Measurements from ENCODE around the gene ADSS1. TPM values are rescaled to one million over a fixed set of nuclear protein-coding genes. Genes with fewer than 3 reads are reported as not detected.

The ADSS1 gene
- total and polyA plus RNA-seq, 2 experiments from 2014 or later = 3.8 to 7.6 TPM

GRCh38 chr14:104756477-104757237 lies 32.6 kb downstream of the ADSS1 start:
- no peak overlapping the region for H3K4me2 ChIP-seq
- WGBS (ENCODE audit: low lambda C conversion rate, missing lambda C conversion rate) = 95% methylated on average over 26 of the region's 27 CpGs
- peaks cover 31% of the 10 kb centered on the region for H4K20me1 ChIP-seq (ENCODE audit: insufficient read depth, poor library complexity, severe bottlenecking)
- H3K4me3 ChIP-seq = no peak overlapping the region
- no peaks in the 10 kb centered on the region for H3K9me2 ChIP-seq (replicated peaks; ENCODE audit: insufficient read depth)
- H3K27me3 ChIP-seq = no peaks in the 10 kb centered on the region
- TF ChIP-seq EZH2 (IDR thresholded peaks at IDR 0.05; ENCODE audit: borderline replicate concordance) = no peak
- no peak for DNase-seq (ENCODE audit: low spot score)
- H3K4me1 ChIP-seq (ENCODE audit: insufficient read depth) = peaks cover 6% of the 10 kb centered on the region
- no peak overlapping the region for H3K27ac ChIP-seq
- H3K79me2 ChIP-seq = peaks cover 67% of the 10 kb centered on the region
- no peak overlapping the region for H2AFZ ChIP-seq
- no peaks in the 10 kb centered on the region for H3K9me3 ChIP-seq (ENCODE audit: low read depth)
- H3K36me3 ChIP-seq (replicated peaks; ENCODE audit: insufficient read depth, low read depth) = no peaks in the 10 kb centered on the region

- H3K27ac ChIP-seq = no peak overlapping the region
- H3K4me2 ChIP-seq = no peak overlapping the region
- H4K20me1 ChIP-seq (ENCODE audit: insufficient read depth, poor library complexity, severe bottlenecking) = peaks cover 31% of the 10 kb centered on the region
- no peaks in the 10 kb centered on the region for H3K36me3 ChIP-seq (replicated peaks; ENCODE audit: insufficient read depth, low read depth)
- TF ChIP-seq, protein P1, sequence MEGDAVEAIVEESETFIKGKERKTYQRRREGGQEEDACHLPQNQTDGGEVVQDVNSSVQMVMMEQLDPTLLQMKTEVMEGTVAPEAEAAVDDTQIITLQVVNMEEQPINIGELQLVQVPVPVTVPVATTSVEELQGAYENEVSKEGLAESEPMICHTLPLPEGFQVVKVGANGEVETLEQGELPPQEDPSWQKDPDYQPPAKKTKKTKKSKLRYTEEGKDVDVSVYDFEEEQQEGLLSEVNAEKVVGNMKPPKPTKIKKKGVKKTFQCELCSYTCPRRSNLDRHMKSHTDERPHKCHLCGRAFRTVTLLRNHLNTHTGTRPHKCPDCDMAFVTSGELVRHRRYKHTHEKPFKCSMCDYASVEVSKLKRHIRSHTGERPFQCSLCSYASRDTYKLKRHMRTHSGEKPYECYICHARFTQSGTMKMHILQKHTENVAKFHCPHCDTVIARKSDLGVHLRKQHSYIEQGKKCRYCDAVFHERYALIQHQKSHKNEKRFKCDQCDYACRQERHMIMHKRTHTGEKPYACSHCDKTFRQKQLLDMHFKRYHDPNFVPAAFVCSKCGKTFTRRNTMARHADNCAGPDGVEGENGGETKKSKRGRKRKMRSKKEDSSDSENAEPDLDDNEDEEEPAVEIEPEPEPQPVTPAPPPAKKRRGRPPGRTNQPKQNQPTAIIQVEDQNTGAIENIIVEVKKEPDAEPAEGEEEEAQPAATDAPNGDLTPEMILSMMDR (IDR thresholded peaks at IDR 0.05; ENCODE audit: poor library complexity) = no peak
- no peak for TF ChIP-seq EZH2phosphoT487 (IDR thresholded peaks at IDR 0.05; ENCODE audit: low read depth, severe bottlenecking, unreplicated experiment)
- no peak for TF ChIP-seq EZH2 (IDR thresholded peaks at IDR 0.05; ENCODE audit: borderline replicate concordance)
- H3K9me3 ChIP-seq (ENCODE audit: low read depth) = no peaks in the 10 kb centered on the region
- no peaks in the 10 kb centered on the region for H3K9me2 ChIP-seq (replicated peaks; ENCODE audit: insufficient read depth)
- peaks cover 68% of the 10 kb centered on the region for H3K79me2 ChIP-seq
- no peak for DNase-seq (ENCODE audit: low spot score)
- H3K4me3 ChIP-seq = no peak overlapping the region
- 87% methylated on average over 10 of the region's 10 CpGs for WGBS (ENCODE audit: low lambda C conversion rate, missing lambda C conversion rate)
- peaks cover 6% of the 10 kb centered on the region for H3K4me1 ChIP-seq (ENCODE audit: insufficient read depth)
- no peak overlapping the region for H2AFZ ChIP-seq
- H3K27me3 ChIP-seq = no peaks in the 10 kb centered on the region
Observed at GRCh38 chr14:104757238-104757585, 33.2 kb downstream of the ADSS1 start.

DNA sequence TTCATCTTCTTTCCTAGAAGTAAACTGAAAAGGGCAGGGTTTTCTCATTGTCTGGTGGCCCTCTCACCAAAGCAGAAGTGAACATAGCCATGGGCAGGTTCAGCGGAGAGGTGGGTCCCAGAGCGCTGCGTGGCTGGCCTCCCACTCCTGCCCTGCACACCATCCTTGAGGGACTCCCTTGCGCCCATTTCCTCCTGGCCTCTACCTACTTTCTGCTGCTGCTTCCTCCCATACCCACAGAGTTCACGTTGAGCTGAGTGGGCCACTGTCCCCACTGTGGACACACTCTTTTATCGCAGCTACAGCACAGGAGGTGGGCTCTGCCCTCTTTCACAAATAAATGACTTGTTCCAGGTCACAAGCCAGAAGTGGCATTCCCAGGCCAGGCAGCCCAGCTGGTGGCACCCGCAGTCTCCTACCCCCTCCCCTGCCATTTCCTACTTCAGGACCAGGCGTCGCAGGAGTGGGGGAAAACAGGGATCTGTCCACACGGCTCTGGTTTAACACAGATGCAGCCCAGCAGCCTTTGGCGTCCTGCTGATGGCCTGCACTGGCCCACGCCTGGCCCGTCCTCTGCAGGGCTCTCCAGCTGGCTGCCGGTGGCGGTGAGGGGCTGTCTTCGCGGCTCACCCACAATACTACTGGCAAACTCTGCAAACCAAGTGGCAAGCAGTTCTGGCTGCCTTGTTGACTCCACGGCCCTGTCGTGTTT lies 33.8 kb downstream of the ADSS1 start:
- TF ChIP-seq EZH2 (IDR thresholded peaks at IDR 0.05; ENCODE audit: borderline replicate concordance) = no peak
- TF ChIP-seq, protein P1 (IDR thresholded peaks at IDR 0.05; ENCODE audit: poor library complexity) = no peak
- Histone ChIP-seq H4K20me1 (ENCODE audit: insufficient read depth, poor library complexity, severe bottlenecking) (peaks cover 31% of the 10 kb centered on the region), H3K79me2 (peaks cover 73% of the 10 kb centered on the region), H2AFZ (no peak overlapping the region), H3K27me3 (no peaks in the 10 kb centered on the region), H3K36me3 (replicated peaks; ENCODE audit: insufficient read depth, low read depth) (no peaks in the 10 kb centered on the region), H3K4me2 (no peak overlapping the region), H3K4me3 (no peak overlapping the region), H3K27ac (no peak overlapping the region), H3K9me3 (ENCODE audit: low read depth) (no peaks in the 10 kb centered on the region), H3K9me2 (replicated peaks; ENCODE audit: insufficient read depth) (no peaks in the 10 kb centered on the region), H3K4me1 (ENCODE audit: insufficient read depth) (peaks cover 6% of the 10 kb centered on the region)
- DNase-seq (ENCODE audit: low spot score) = no peak
- WGBS (ENCODE audit: low lambda C conversion rate, missing lambda C conversion rate) = 95% methylated on average over 19 of the region's 19 CpGs

Measured in hepatocyte (in vitro differentiated cells).